GM18951 (cell line): ENCODE results near the gene TNS1.
"Not testable (repeated sequence)": the region's sequence is repeated elsewhere in the genome, so short reads cannot be mapped to it uniquely, and the experiment has no call there.

Source experiments
- POLR2A ChIP-seq: IDR thresholded peaks from 4 replicates; pipeline ENCODE4 v1.6.1; 2011; ENCODE audit warnings: mild to moderate bottlenecking; ENCODE audit not compliant: insufficient read length, insufficient read depth; ENCODE audit errors: extremely low read depth
- in situ Hi-C: fragments of 300-500 bp; cut with MboI; formaldehyde crosslinking; loops from one replicate; pipeline ENCODE4 v1.12.0; 2022; ENCODE audit warnings: low sequenced_read_pairs, mixed read lengths, inconsistent platforms; ENCODE audit not compliant: unreplicated experiment

The TNS1 gene

GRCh38 chr2:217817466-217818292, 185.1 kb downstream of the TNS1 start:
- no peak for TF ChIP-seq POLR2A
- in situ Hi-C loops: no loop called here

- no peak for TF ChIP-seq POLR2A
- in situ Hi-C loops: no loop called here
These were observed 186.4 kb downstream of the TNS1 start for GRCh38 chr2:217816396-217816869.

GRCh38 chr2:217813828-217814227, 189.0 kb downstream of the TNS1 start:
- no peak for TF ChIP-seq POLR2A
- in situ Hi-C loops: no loop called here

- no peak for TF ChIP-seq POLR2A
- in situ Hi-C loops: no loop called here
These were observed 190.6 kb downstream of the TNS1 start for GRCh38 chr2:217812170-217812569.

GRCh38 chr2:217810260-217810659, 192.5 kb downstream of the TNS1 start:
- in situ Hi-C loops: no loop called here
- TF ChIP-seq POLR2A: no peak

GRCh38 chr2:217809736-217810135, 193.1 kb downstream of the TNS1 start:
- no peak for TF ChIP-seq POLR2A
- in situ Hi-C loops: no loop called here

GRCh38 chr2:217808967-217809366, 193.8 kb downstream of the TNS1 start:
- in situ Hi-C loops: not testable (repeated sequence)

- TF ChIP-seq POLR2A: no peak
- in situ Hi-C loops: no loop called here
These were observed 194.5 kb downstream of the TNS1 start for GRCh38 chr2:217808326-217808725.

GRCh38 chr2:217807753-217808152, 195.0 kb downstream of the TNS1 start:
- no peak for TF ChIP-seq POLR2A
- in situ Hi-C loops: no loop called here

- no peak for TF ChIP-seq POLR2A
- in situ Hi-C loops: no loop called here
These were observed 195.8 kb downstream of the TNS1 start for GRCh38 chr2:217807025-217807424.

- in situ Hi-C loops: no loop called here
- TF ChIP-seq POLR2A: no peak
These were observed 196.4 kb downstream of the TNS1 start for GRCh38 chr2:217806482-217806765.

- no peak for TF ChIP-seq POLR2A
- in situ Hi-C loops: no loop called here
These were observed 196.9 kb downstream of the TNS1 start for GRCh38 chr2:217805668-217806481.

GRCh38 chr2:217804791-217805667, 197.8 kb downstream of the TNS1 start:
- in situ Hi-C loops: no loop called here
- TF ChIP-seq POLR2A: no peak
